Natural killer cell (primary cell): Measurements from ENCODE around the gene TMEM128. TPM values are rescaled to one million over a fixed set of nuclear protein-coding genes. Genes with fewer than 3 reads are reported as not detected.
A peak's percentile ranks its signal among the peaks of the same experiment; 100 is the strongest.

Experiments
- ATAC-seq, 3 donors: fragments of 150-1000 bp in 2 of 3; fragments of 200-7000 bp in 1 of 3; cut with Tn5 transposase; 1 replicate in 1 of 3; 2 replicates in 2 of 3; pipeline ENCODE4 v1.10.0; 2021; ENCODE audit warnings: mild to moderate bottlenecking in 2 of 3, moderate library complexity in 2 of 3
- DNase-seq, 2 donors: peaks; one replicate each; pipeline versions ENCODE4 v3.0.0 to v3.0.0-alpha.2; 2013 to 2021; ENCODE audit warnings: mixed read lengths in 1 of 2
- H3K27ac ChIP-seq: one replicate; pipeline ENCODE4 v1.5.1; 2013; ENCODE audit warnings: mild to moderate bottlenecking, low read length
- H3K27me3 ChIP-seq: one replicate; pipeline ENCODE4 v1.6.1; 2013; ENCODE audit warnings: low read length; ENCODE audit not compliant: control insufficient read depth, insufficient read depth
- H3K36me3 ChIP-seq: one replicate; pipeline ENCODE4 v1.6.1; 2013; ENCODE audit warnings: low read length; ENCODE audit not compliant: control insufficient read depth, insufficient read depth
- H3K4me1 ChIP-seq: one replicate; pipeline ENCODE4 v1.6.1; 2013; ENCODE audit warnings: low read length; ENCODE audit not compliant: control insufficient read depth, insufficient read depth
- H3K4me3 ChIP-seq: one replicate; pipeline ENCODE4 v1.5.1; 2013; ENCODE audit warnings: low read length
- H3K9me3 ChIP-seq: one replicate; pipeline ENCODE4 v1.6.1; 2013; ENCODE audit warnings: low read length; ENCODE audit not compliant: control insufficient read depth, insufficient read depth
- H3K27ac Mint-ChIP-seq, 2 donors: one replicate each; pipeline ENCODE4 v1.8.0; 2022; ENCODE audit warnings: mild to moderate bottlenecking in 2 of 2, mixed read lengths in 2 of 2, moderate library complexity in 1 of 2
- H3K27me3 Mint-ChIP-seq, 2 donors: one replicate each; pipeline ENCODE4 v1.8.0; 2022; ENCODE audit warnings: low read depth in 2 of 2, mixed read lengths in 2 of 2
- H3K36me3 Mint-ChIP-seq: one replicate; pipeline ENCODE4 v1.8.0; 2022; ENCODE audit warnings: mixed read lengths
- H3K4me1 Mint-ChIP-seq, 2 donors: one replicate each; pipeline ENCODE4 v1.8.0; 2022; ENCODE audit warnings: mixed read lengths in 2 of 2
- H3K4me3 Mint-ChIP-seq: one replicate; pipeline ENCODE4 v1.8.0; 2022; ENCODE audit warnings: mild to moderate bottlenecking, moderate library complexity, mixed read lengths
- H3K9me3 Mint-ChIP-seq, 2 donors: one replicate each; pipeline ENCODE4 v1.8.0; 2022; ENCODE audit warnings: mixed read lengths in 2 of 2
- CTCF ChIP-seq: fragments of 200-600 bp; IDR thresholded peaks from one replicate; pipeline ENCODE4 v1.8.0; 2022; ENCODE audit warnings: antibody characterized with exemption
- WGBS: methylation state at CpG from one replicate; pipeline ENCODE4 v1.1.7; 2013; ENCODE audit warnings: missing lambda C conversion rate; ENCODE audit not compliant: insufficient coverage; 5-methylcytosine and 5-hydroxymethylcytosine counted together
- intact Hi-C: fragments of 100-400 bp; cut with micrococcal nuclease; formaldehyde crosslinking; loops from one replicate; pipeline ENCODE4 v1.14.2; 2022
- total RNA-seq, 4 donors: library from RNA; stranded (reverse); fragments of 120-200 nt in 1 of 4; gene quantifications; one replicate each; pipeline versions ENCODE4 v1.2.3 to v1.2.4, GENCODE V29; 2013 to 2022

The TMEM128 gene
- total RNA-seq, 3 donors from 2014 or later (not counting 1 experiment from before 2014, with no cell fraction given) = 9.3 to 12.2 (median 11.4) TPM

DNA sequence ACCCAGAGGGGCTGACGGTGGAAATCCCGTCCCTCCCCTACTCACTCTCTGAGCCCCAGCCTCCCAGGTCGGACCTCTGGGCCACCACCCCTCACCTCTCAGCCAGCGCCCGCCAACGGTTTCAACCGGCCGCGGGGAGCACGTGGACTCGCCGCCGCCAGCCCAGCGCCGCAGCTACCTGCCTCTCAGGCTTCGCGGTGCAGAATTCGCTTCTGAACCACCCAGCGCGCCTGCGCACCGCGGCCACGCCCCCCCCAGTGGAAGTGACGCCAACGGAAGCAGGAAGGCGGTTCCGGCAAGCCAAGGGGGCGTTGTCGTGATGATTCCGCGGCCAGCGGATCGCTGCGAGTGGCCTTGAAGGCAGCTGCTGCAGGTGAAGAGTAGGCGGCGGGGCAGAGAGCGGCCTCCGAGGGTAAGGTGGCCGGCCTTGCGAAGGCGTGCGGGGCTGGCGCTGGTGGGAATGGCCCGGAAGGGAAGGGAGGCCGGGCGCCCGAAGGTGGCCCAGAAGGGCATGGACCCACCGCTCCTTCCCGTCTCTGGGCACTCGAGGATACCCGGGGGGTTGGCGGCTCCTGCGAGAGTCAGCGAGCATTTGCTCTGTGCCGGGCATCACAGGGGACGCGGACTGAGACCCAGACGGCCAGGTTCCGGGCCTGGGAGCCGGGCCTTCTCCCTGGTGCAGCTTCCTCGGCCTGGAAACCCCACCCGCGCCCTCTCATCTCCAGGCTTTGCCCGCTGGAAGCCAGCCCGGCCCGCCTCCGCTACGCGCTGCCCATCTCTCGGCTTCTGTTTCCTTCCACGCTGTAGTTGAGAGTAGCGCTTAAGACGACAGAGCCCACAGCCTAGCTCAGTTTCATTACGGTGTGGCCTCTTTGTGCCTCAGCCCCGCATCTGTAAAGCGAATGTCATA lies 42.2 kb upstream of the TMEM128 start, which contains the start of the genes LYAR and ZBTB49:
Gene LYAR, minus strand, starts transcription at position 214 of the 910 bp plus-strand sequence. CDS start 6,412 bp downstream, outside the sequence.
Gene ZBTB49, plus strand, starts transcription at position 311 of the 910 bp plus-strand sequence. CDS start 9,695 bp downstream, outside the sequence.
- Mint-ChIP-seq H3K9me3 (no peaks in the 10 kb centered on the region), H3K4me3 (peak within 1 kb of the TSS; percentile 98), H3K4me1 (peaks cover 49 to 67% of the 10 kb centered on the region in 2 donors), H3K27me3 (no peaks in the 10 kb centered on the region), H3K27ac (peak within 1 kb of the TSS; percentile 81 to 98), H3K36me3 (no peaks in the 10 kb centered on the region)
- Histone ChIP-seq H3K4me1 (peaks cover 21% of the 10 kb centered on the region), H3K9me3 (no peaks in the 10 kb centered on the region), H3K36me3 (peaks cover 21% of the 10 kb centered on the region), H3K27ac (peak within 1 kb of the TSS; percentile 75), H3K27me3 (no peaks in the 10 kb centered on the region), H3K4me3 (peak within 1 kb of the TSS; percentile 83)
- WGBS = under 1% methylated on average over 77 of the region's 77 CpGs
- DNase-seq (peak; percentile 96 to 98), ATAC-seq (peak; percentile 92 to 94 (median 93))
- TF ChIP-seq CTCF = no peak
- intact Hi-C loops = loop anchor here (1.0 kb wide), 3 partner anchors 21 to 42 kb away; partner anchors contain the start of gene TMEM128

DNA sequence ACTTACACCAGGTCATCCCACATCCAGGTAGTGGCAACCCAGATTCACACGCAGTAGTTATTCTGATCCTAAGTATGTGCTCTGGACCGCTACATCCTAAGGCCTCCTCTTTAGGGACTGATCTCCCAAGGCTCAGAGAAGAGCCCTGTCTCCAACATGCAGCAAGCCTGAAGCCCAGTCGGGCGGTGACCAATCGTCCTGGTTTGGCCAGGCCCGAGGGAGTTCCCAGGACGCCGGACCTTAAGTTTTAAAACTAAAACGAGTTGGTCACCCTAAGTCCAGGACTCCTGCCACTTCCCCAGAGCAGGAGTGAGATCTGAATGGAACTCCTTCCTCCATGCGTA lies 41.5 kb upstream of the TMEM128 start:
- intact Hi-C loops = no loop called here
- peak; percentile 2 to 7 (median 3) for ATAC-seq
- WGBS = 1% methylated on average over 10 of the region's 10 CpGs
- Mint-ChIP-seq H3K27me3 (no peaks in the 10 kb centered on the region), H3K4me1 (peaks cover 51 to 66% of the 10 kb centered on the region in 2 donors), H3K36me3 (no peaks in the 10 kb centered on the region), H3K9me3 (no peaks in the 10 kb centered on the region), H3K27ac (peak overlapping the region; percentile 81 to 98), H3K4me3 (peak overlapping the region; percentile 98)
- Histone ChIP-seq H3K4me1 (peaks cover 21% of the 10 kb centered on the region), H3K27me3 (no peaks in the 10 kb centered on the region), H3K36me3 (peaks cover 27% of the 10 kb centered on the region), H3K27ac (peak overlapping the region; percentile 75), H3K4me3 (peak overlapping the region; percentile 83), H3K9me3 (no peaks in the 10 kb centered on the region)
- DNase-seq = no peak
- TF ChIP-seq CTCF = no peak

DNA sequence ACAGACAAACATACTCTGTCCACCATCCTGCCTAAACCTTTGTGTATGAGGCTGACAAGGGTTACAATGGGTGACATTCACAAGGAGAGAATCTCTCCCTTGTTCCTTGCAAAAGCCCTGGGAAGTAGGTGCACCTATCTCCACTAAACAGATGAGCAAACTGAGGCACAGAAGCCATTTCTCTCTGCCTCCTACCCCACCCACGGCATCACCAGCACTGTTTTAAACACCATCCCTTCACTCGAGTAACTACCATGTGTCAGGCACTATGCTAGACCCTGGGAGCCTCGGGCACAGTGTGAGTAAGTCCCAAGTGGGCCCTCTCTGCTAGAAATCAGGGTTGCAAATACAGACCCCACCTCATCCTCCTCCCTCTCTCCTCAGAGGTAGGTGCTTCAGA lies 41.0 kb upstream of the TMEM128 start:
- H3K36me3 ChIP-seq = peaks cover 32% of the 10 kb centered on the region
- Mint-ChIP-seq H3K4me1 (peaks cover 52 to 66% of the 10 kb centered on the region in 2 donors), H3K9me3 (no peaks in the 10 kb centered on the region), H3K27ac (peak overlapping the region; percentile 81 to 98), H3K4me3 (peak overlapping the region; percentile 98), H3K36me3 (no peaks in the 10 kb centered on the region), H3K27me3 (no peaks in the 10 kb centered on the region)
- H3K9me3 ChIP-seq = no peaks in the 10 kb centered on the region
- peak overlapping the region; percentile 75 for H3K27ac ChIP-seq
- DNase-seq = no peak
- no peak for TF ChIP-seq CTCF
- intact Hi-C loops = no loop called here
- no peak for ATAC-seq
- WGBS = 37% methylated on average over 3 of the region's 3 CpGs
- H3K27me3 ChIP-seq = no peaks in the 10 kb centered on the region
- H3K4me1 ChIP-seq = peaks cover 21% of the 10 kb centered on the region
- H3K4me3 ChIP-seq = peak overlapping the region; percentile 83
